ENCODE data around the gene CALY.

CALY gene

DNA sequence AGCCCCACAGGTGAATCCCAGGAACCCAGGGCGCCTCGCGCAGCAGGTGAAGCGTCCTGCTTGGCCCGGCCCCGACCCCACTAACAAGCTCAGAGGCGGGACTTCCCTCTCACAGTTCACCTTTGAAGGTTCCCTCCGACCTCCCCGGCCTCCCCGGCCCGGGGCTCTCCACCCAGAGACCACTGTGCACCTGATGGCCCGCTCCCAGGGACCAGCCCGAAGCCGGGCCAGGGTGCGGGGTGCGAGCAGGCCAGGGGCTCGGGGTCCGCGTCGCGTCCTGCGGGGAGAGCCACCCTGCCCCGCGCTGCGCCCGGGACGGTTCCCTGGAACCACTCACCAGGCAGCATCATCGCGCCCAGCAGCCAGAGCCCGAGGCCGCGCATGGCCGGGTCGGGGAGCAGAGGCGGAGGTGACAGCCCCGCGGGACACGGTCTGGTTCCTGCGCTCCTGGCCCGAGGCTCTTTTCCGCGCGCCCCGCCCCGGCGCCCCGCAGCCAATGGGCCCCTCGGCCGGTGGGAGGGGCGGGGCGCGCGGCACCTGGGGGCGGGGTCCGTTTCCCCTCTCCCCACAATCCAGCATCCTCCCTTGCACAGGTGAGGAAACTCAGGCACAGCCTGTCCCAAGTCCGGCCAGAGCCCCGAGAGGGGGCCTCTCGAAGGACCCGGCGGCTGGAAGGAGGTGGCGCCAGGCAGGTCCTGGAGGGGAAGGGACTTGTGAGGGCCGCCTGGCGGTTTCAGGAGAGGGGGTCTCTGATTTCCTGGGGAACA lies 60.1 kb downstream of the CALY start, which contains the start of gene ADAM8:
ADAM8 (minus strand) TSS at position 434 of the 767 bp plus-strand sequence; CDS start at position 383, 51 bp downstream.
- H3K4me3 ChIP-seq (ENCODE audit: insufficient read depth in 1 of 2, low read depth in 1 of 2, low read length in 2 of 2): peak within 1 kb of the TSS; percentile 15 to 18
- peaks cover 4% of the 10 kb centered on the region for H3K79me1 ChIP-seq (replicated peaks; ENCODE audit: low read length, poor library complexity, severe bottlenecking)
- H2BK12ac ChIP-seq (ENCODE audit: low read length in 2 of 2): no peak within 1 kb of the TSS
- no peak within 1 kb of the TSS for H3K18ac ChIP-seq (ENCODE audit: low read depth in 1 of 2, low read length in 2 of 2)
- no peak within 1 kb of the TSS for H3K23ac ChIP-seq (ENCODE audit: low read length in 2 of 2)
- WGBS: 17% methylated on average over 50 of the region's 63 CpGs
- peak within 1 kb of the TSS; percentile 26 for H2BK15ac ChIP-seq (ENCODE audit: low read depth, poor library complexity, severe bottlenecking)
- H3K4me1 ChIP-seq (ENCODE audit: control insufficient read depth, insufficient read depth, low read depth, low read length): peaks cover 53% of the 10 kb centered on the region
- peaks cover 30 to 54% of the 10 kb centered on the region in 2 experiments for H3K36me3 ChIP-seq (ENCODE audit: control insufficient read depth in 1 of 2, insufficient read depth in 2 of 2, low read depth in 1 of 2, low read length in 2 of 2)
- peak; percentile 8 for DNase-seq
- no peak within 1 kb of the TSS for H2AFZ ChIP-seq (ENCODE audit: low read depth, low read length)
- peak within 1 kb of the TSS; percentile 62 for H3K4me2 ChIP-seq (ENCODE audit: low read length, poor library complexity, severe bottlenecking)
- H3K27ac ChIP-seq (ENCODE audit: low read length, poor library complexity, severe bottlenecking): no peak within 1 kb of the TSS
- peaks cover 0 to 26% of the 10 kb centered on the region in 2 experiments for H3K27me3 ChIP-seq (ENCODE audit: control insufficient read depth in 1 of 2, insufficient read depth in 1 of 2, low read length in 2 of 2)
- no peak within 1 kb of the TSS for H3K4ac ChIP-seq (ENCODE audit: low read depth in 1 of 2, low read length in 2 of 2)
- H2BK120ac ChIP-seq (ENCODE audit: low read depth, low read length): no peak within 1 kb of the TSS
- H3K9ac ChIP-seq (ENCODE audit: low read length): no peak within 1 kb of the TSS
- H4K8ac ChIP-seq (ENCODE audit: low read length): peak within 1 kb of the TSS; percentile 33
- peak within 1 kb of the TSS; percentile 46 for H4K91ac ChIP-seq (ENCODE audit: low read length)
- no peak within 1 kb of the TSS for H2AK5ac ChIP-seq (ENCODE audit: low read length, severe bottlenecking)
- no peak within 1 kb of the TSS for H3K14ac ChIP-seq (ENCODE audit: low read length in 2 of 2)
- no peaks in the 10 kb centered on the region for H3K9me3 ChIP-seq (ENCODE audit: control insufficient read depth, low read length)
- H2BK5ac ChIP-seq (ENCODE audit: low read depth, low read length, poor library complexity, severe bottlenecking): no peak within 1 kb of the TSS

DNA sequence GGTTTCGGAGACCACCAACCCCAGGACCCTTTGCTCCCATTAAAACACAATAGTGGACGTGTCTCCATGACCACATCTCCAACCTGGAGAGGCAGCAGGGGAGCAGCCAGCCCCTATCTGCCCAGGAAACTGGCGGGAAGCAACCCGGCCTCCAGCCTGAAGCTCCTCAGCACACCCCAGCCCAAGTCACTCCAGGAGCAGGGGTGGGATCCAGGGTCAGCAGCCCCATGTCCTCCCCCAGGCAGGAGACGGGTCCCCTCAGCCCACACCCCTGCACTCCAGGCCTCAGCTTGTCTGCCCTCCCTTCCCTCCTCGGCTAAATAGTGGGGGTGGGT lies 60.6 kb downstream of the CALY start:
- peak overlapping the region; percentile 62 for H3K4me2 ChIP-seq (ENCODE audit: low read length, poor library complexity, severe bottlenecking)
- peaks cover 53% of the 10 kb centered on the region for H3K4me1 ChIP-seq (ENCODE audit: control insufficient read depth, insufficient read depth, low read depth, low read length)
- no peak overlapping the region for H2AFZ ChIP-seq (ENCODE audit: low read depth, low read length)
- H3K27ac ChIP-seq (ENCODE audit: low read length, poor library complexity, severe bottlenecking): no peak overlapping the region
- H3K27me3 ChIP-seq (ENCODE audit: control insufficient read depth in 1 of 2, insufficient read depth in 1 of 2, low read length in 2 of 2): peaks cover 0 to 26% of the 10 kb centered on the region in 2 experiments
- no peak overlapping the region for H2AK5ac ChIP-seq (ENCODE audit: low read length, severe bottlenecking)
- no peak overlapping the region for H4K8ac ChIP-seq (ENCODE audit: low read length)
- 63% methylated on average over 6 of the region's 6 CpGs for WGBS
- peak overlapping the region; percentile 26 for H2BK15ac ChIP-seq (ENCODE audit: low read depth, poor library complexity, severe bottlenecking)
- no peak overlapping the region for H3K14ac ChIP-seq (ENCODE audit: low read length in 2 of 2)
- no peak overlapping the region for H3K9ac ChIP-seq (ENCODE audit: low read length)
- no peak overlapping the region for H4K91ac ChIP-seq (ENCODE audit: low read length)
- no peak overlapping the region for H2BK5ac ChIP-seq (ENCODE audit: low read depth, low read length, poor library complexity, severe bottlenecking)
- H2BK120ac ChIP-seq (ENCODE audit: low read depth, low read length): no peak overlapping the region
- no peak overlapping the region for H3K4ac ChIP-seq (ENCODE audit: low read depth in 1 of 2, low read length in 2 of 2)
- H3K36me3 ChIP-seq (ENCODE audit: control insufficient read depth in 1 of 2, insufficient read depth in 2 of 2, low read depth in 1 of 2, low read length in 2 of 2): peaks cover 25 to 54% of the 10 kb centered on the region in 2 experiments
- no peak overlapping the region for H3K23ac ChIP-seq (ENCODE audit: low read length in 2 of 2)
- H3K9me3 ChIP-seq (ENCODE audit: control insufficient read depth, low read length): no peaks in the 10 kb centered on the region
- H2BK12ac ChIP-seq (ENCODE audit: low read length in 2 of 2): no peak overlapping the region
- H3K4me3 ChIP-seq (ENCODE audit: insufficient read depth in 1 of 2, low read depth in 1 of 2, low read length in 2 of 2): peak overlapping the region in 1 of 2 experiments; percentile 18
- DNase-seq: no peak
- H3K79me1 ChIP-seq (replicated peaks; ENCODE audit: low read length, poor library complexity, severe bottlenecking): peaks cover 4% of the 10 kb centered on the region
- H3K18ac ChIP-seq (ENCODE audit: low read depth in 1 of 2, low read length in 2 of 2): no peak overlapping the region

DNA sequence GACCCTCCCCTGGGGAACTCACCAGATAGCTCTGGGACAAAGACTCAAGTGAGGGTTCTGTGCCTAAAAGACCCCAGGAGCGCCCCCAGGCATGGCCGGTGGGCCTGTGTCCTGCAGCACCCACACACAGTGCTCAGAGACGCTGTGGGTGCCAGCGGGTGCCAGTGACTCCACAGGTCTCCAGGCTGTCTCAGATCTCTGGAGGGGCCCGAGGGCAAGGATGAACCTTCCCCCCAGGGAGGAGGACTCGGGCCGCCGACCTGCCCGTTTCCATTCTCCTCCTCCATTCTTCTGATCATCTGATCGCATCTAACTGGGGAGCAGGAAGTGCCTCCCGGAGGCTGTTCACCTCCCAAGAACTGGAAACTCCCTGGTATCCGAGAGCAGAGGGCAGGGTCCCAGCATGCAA lies 61.0 kb downstream of the CALY start:
- H2BK5ac ChIP-seq (ENCODE audit: low read depth, low read length, poor library complexity, severe bottlenecking): no peak overlapping the region
- H3K36me3 ChIP-seq (ENCODE audit: control insufficient read depth in 1 of 2, insufficient read depth in 2 of 2, low read depth in 1 of 2, low read length in 2 of 2): peaks cover 25 to 54% of the 10 kb centered on the region in 2 experiments
- H3K4me2 ChIP-seq (ENCODE audit: low read length, poor library complexity, severe bottlenecking): no peak overlapping the region
- peaks cover 4% of the 10 kb centered on the region for H3K79me1 ChIP-seq (replicated peaks; ENCODE audit: low read length, poor library complexity, severe bottlenecking)
- no peak overlapping the region for H3K9ac ChIP-seq (ENCODE audit: low read length)
- no peak overlapping the region for H3K27ac ChIP-seq (ENCODE audit: low read length, poor library complexity, severe bottlenecking)
- H2BK120ac ChIP-seq (ENCODE audit: low read depth, low read length): no peak overlapping the region
- 42% methylated on average over 12 of the region's 12 CpGs for WGBS
- H2BK15ac ChIP-seq (ENCODE audit: low read depth, poor library complexity, severe bottlenecking): peak overlapping the region; percentile 26
- no peak overlapping the region for H3K4ac ChIP-seq (ENCODE audit: low read depth in 1 of 2, low read length in 2 of 2)
- H3K23ac ChIP-seq (ENCODE audit: low read length in 2 of 2): no peak overlapping the region
- H3K18ac ChIP-seq (ENCODE audit: low read depth in 1 of 2, low read length in 2 of 2): no peak overlapping the region
- DNase-seq: no peak
- H3K14ac ChIP-seq (ENCODE audit: low read length in 2 of 2): no peak overlapping the region
- H2AK5ac ChIP-seq (ENCODE audit: low read length, severe bottlenecking): no peak overlapping the region
- no peak overlapping the region for H2BK12ac ChIP-seq (ENCODE audit: low read length in 2 of 2)
- no peak overlapping the region for H3K4me3 ChIP-seq (ENCODE audit: insufficient read depth in 1 of 2, low read depth in 1 of 2, low read length in 2 of 2)
- H3K27me3 ChIP-seq (ENCODE audit: control insufficient read depth in 1 of 2, insufficient read depth in 1 of 2, low read length in 2 of 2): peaks cover 0 to 26% of the 10 kb centered on the region in 2 experiments
- H4K8ac ChIP-seq (ENCODE audit: low read length): no peak overlapping the region
- H3K9me3 ChIP-seq (ENCODE audit: control insufficient read depth, low read length): no peaks in the 10 kb centered on the region
- H2AFZ ChIP-seq (ENCODE audit: low read depth, low read length): no peak overlapping the region
- no peak overlapping the region for H4K91ac ChIP-seq (ENCODE audit: low read length)
- H3K4me1 ChIP-seq (ENCODE audit: control insufficient read depth, insufficient read depth, low read depth, low read length): peaks cover 52% of the 10 kb centered on the region

DNA sequence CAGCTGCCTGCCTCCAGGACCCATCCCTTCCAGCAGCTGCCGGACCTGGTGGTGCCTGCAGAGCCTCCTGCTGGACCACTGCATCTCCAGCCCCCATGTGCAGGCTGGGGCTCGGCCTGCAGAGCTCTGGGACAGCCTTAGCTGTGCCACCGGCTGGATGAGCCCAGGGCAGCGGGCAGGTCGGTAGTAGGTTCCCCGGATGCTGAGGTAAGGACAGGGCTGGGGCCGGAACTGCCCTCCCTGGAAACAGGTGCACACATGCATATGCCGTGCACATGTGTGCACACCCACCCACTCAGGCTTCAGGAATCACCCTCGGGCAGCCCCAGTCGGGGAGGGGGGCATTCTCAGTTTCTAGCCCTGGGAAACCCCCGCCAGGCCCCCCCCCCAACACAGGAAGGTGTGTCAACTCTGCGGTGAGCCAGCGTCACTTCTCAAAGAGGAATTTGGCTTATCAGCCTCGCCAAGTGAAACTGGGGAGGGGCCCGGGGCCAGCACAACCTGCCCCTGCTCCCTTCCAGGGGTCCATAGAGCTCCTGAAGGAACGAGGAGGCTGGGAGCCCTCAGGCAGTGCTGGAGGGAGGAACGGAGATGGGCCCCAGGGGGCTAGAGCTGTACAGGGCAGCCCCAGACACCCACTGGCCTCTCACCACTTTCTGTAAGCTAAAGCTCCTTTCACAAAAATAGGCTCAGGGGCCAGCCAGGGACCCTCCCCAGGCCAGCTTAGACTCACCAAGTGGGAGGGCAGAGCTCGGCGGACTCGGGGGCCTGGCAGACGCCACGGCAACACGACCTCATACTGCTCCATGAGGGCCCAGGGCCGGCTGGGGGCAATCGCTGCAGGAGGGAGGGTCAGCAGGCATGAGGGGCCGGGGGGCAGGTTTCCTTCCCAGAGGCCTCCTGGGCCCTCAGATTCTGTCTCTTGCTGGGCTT lies 61.7 kb downstream of the CALY start:
- Histone ChIP-seq H3K18ac (ENCODE audit: low read depth in 1 of 2, low read length in 2 of 2) (no peak overlapping the region), H3K36me3 (ENCODE audit: control insufficient read depth in 1 of 2, insufficient read depth in 2 of 2, low read depth in 1 of 2, low read length in 2 of 2) (peaks cover 18 to 54% of the 10 kb centered on the region in 2 experiments), H3K4me3 (ENCODE audit: insufficient read depth in 1 of 2, low read depth in 1 of 2, low read length in 2 of 2) (no peak overlapping the region), H3K9ac (ENCODE audit: low read length) (no peak overlapping the region), H2AFZ (ENCODE audit: low read depth, low read length) (no peak overlapping the region), H2BK12ac (ENCODE audit: low read length in 2 of 2) (no peak overlapping the region), H2BK5ac (ENCODE audit: low read depth, low read length, poor library complexity, severe bottlenecking) (no peak overlapping the region), H2AK5ac (ENCODE audit: low read length, severe bottlenecking) (no peak overlapping the region), H3K27ac (ENCODE audit: low read length, poor library complexity, severe bottlenecking) (no peak overlapping the region), H2BK120ac (ENCODE audit: low read depth, low read length) (no peak overlapping the region), H4K91ac (ENCODE audit: low read length) (no peak overlapping the region), H3K4me1 (ENCODE audit: control insufficient read depth, insufficient read depth, low read depth, low read length) (peaks cover 46% of the 10 kb centered on the region), H3K27me3 (ENCODE audit: control insufficient read depth in 1 of 2, insufficient read depth in 1 of 2, low read length in 2 of 2) (peaks cover 0 to 26% of the 10 kb centered on the region in 2 experiments), H3K23ac (ENCODE audit: low read length in 2 of 2) (no peak overlapping the region), H2BK15ac (ENCODE audit: low read depth, poor library complexity, severe bottlenecking) (no peak overlapping the region), H3K4me2 (ENCODE audit: low read length, poor library complexity, severe bottlenecking) (no peak overlapping the region), H3K79me1 (replicated peaks; ENCODE audit: low read length, poor library complexity, severe bottlenecking) (peaks cover 4% of the 10 kb centered on the region), H4K8ac (ENCODE audit: low read length) (no peak overlapping the region), H3K4ac (ENCODE audit: low read depth in 1 of 2, low read length in 2 of 2) (no peak overlapping the region), H3K14ac (ENCODE audit: low read length in 2 of 2) (no peak overlapping the region), H3K9me3 (ENCODE audit: control insufficient read depth, low read length) (no peaks in the 10 kb centered on the region)
- WGBS: 69% methylated on average over 26 of the region's 26 CpGs
- no peak for DNase-seq
